GM21381 (cell line): Measurements from ENCODE around the gene KIAA1958.

Source experiments
- ATAC-seq: cut with Tn5 transposase; IDR thresholded peaks from one replicate; pipeline ENCODE4 v1.9.1; 2021; ENCODE audit warnings: mild to moderate bottlenecking, moderate library complexity; ENCODE audit not compliant: unreplicated experiment

Gene KIAA1958

GRCh38 chr9:112601636-112602035 is 115.0 kb downstream of the KIAA1958 start:
- ATAC-seq = no peak

- no peak for ATAC-seq
These were observed 118.2 kb downstream of the KIAA1958 start for GRCh38 chr9:112604790-112605189.

- peak; percentile 89 for ATAC-seq
These were observed 118.9 kb downstream of the KIAA1958 start for GRCh38 chr9:112605518-112605917.

- peak; percentile 30 for ATAC-seq
These were observed 119.5 kb downstream of the KIAA1958 start for GRCh38 chr9:112605963-112606699.

GRCh38 chr9:112608851-112609250 is 122.2 kb downstream of the KIAA1958 start:
- ATAC-seq = no peak

- ATAC-seq = no peak
These were observed 129.1 kb downstream of the KIAA1958 start for GRCh38 chr9:112615584-112616266.

GRCh38 chr9:112617371-112617770 is 130.7 kb downstream of the KIAA1958 start:
- ATAC-seq = no peak

- ATAC-seq = no peak
These were observed 131.9 kb downstream of the KIAA1958 start for GRCh38 chr9:112618385-112619009.

GRCh38 chr9:112620388-112620787 is 133.8 kb downstream of the KIAA1958 start:
- ATAC-seq = no peak

- ATAC-seq = no peak
These were observed 134.5 kb downstream of the KIAA1958 start for GRCh38 chr9:112621018-112621655.

- no peak for ATAC-seq
These were observed 136.6 kb downstream of the KIAA1958 start for GRCh38 chr9:112623198-112623597.

- no peak for ATAC-seq
These were observed 138.4 kb downstream of the KIAA1958 start for GRCh38 chr9:112624711-112625707.

- no peak for ATAC-seq
These were observed 143.3 kb downstream of the KIAA1958 start for GRCh38 chr9:112629671-112630485.

GRCh38 chr9:112631313-112632070 is 144.9 kb downstream of the KIAA1958 start:
- ATAC-seq = no peak

- ATAC-seq = no peak
These were observed 153.7 kb downstream of the KIAA1958 start for GRCh38 chr9:112640311-112640710.

GRCh38 chr9:112642126-112642525 is 155.5 kb downstream of the KIAA1958 start:
- no peak for ATAC-seq

GRCh38 chr9:112647596-112647995 is 161.0 kb downstream of the KIAA1958 start:
- ATAC-seq = no peak

GRCh38 chr9:112648624-112649023 is 162.0 kb downstream of the KIAA1958 start:
- ATAC-seq = no peak

- no peak for ATAC-seq
These were observed 167.7 kb downstream of the KIAA1958 start for GRCh38 chr9:112654282-112654681.
